Keratinocyte (primary cell): Measurements from ENCODE around the gene NRSN2. TPM values are rescaled to one million over a fixed set of nuclear protein-coding genes. Genes with fewer than 3 reads are reported as not detected.
A peak's percentile ranks its signal among the peaks of the same experiment; 100 is the strongest.

ENCODE experiments used
- DNase-seq: peaks from one replicate; pipeline ENCODE4 v3.0.0-alpha.2; 2011; ENCODE audit warnings: low read depth, missing footprints, low spot score
- FAIRE-seq: peaks from 2 replicates; lab custom pipeline; 2011; peaks lifted over from hg19 to GRCh38; lab: Jason Lieb, UNC
- H2AFZ ChIP-seq: 2 replicates; pipeline ENCODE4 v1.6.0; 2012; ENCODE audit warnings: low read length, control low read depth, inconsistent platforms; ENCODE audit not compliant: control insufficient read depth
- H3K27ac ChIP-seq: 2 replicates; pipeline ENCODE4 v1.5.1; 2011; ENCODE audit warnings: low read length; ENCODE audit not compliant: control insufficient read depth, insufficient read depth
- H3K27me3 ChIP-seq: 3 replicates; pipeline ENCODE4 v1.6.0; 2011; ENCODE audit warnings: low read length; ENCODE audit not compliant: control insufficient read depth, insufficient read depth; ENCODE audit errors: extremely low read depth
- H3K36me3 ChIP-seq, 2 experiments: 2 replicates in 1 of 2; 3 replicates in 1 of 2; pipeline ENCODE4 v1.5.1; 2011; ENCODE audit warnings: low read length in 2 of 2, mild to moderate bottlenecking in 1 of 2; ENCODE audit not compliant: control insufficient read depth in 2 of 2, insufficient read depth in 2 of 2; ENCODE audit errors: extremely low read depth in 1 of 2
- H3K4me1 ChIP-seq: 3 replicates; pipeline ENCODE4 v1.5.1; 2011; ENCODE audit warnings: low read length; ENCODE audit not compliant: control insufficient read depth, insufficient read depth; ENCODE audit errors: extremely low read depth
- H3K4me2 ChIP-seq: 3 replicates; pipeline ENCODE4 v1.6.0; 2011; ENCODE audit warnings: low read depth, low read length; ENCODE audit not compliant: control insufficient read depth, insufficient read depth; ENCODE audit errors: extremely low read depth
- H3K4me3 ChIP-seq, 3 experiments: fragments of 200-600 bp in 1 of 3; sonication (generic) in 1 of 3; 2 replicates in 2 of 3; 3 replicates in 1 of 3; pipeline ENCODE4 v1.5.1; 2011 to 2016; ENCODE audit warnings: low read length in 3 of 3, mild to moderate bottlenecking in 3 of 3, control low read depth in 2 of 3, inconsistent platforms in 1 of 3, low read depth in 1 of 3, mixed read lengths in 1 of 3, mixed run types in 1 of 3, moderate library complexity in 1 of 3; ENCODE audit not compliant: control insufficient read depth in 2 of 3, insufficient read depth in 2 of 3; ENCODE audit errors: extremely low read depth in 1 of 3
- H3K79me2 ChIP-seq: 2 replicates; pipeline ENCODE4 v1.6.0; 2012; ENCODE audit warnings: low read length; ENCODE audit not compliant: control insufficient read depth, insufficient read depth
- H3K9ac ChIP-seq: 3 replicates; pipeline ENCODE4 v1.6.0; 2011; ENCODE audit warnings: low read length; ENCODE audit not compliant: control insufficient read depth, insufficient read depth; ENCODE audit errors: extremely low read depth
- H3K9me1 ChIP-seq: 3 replicates; pipeline ENCODE4 v1.6.0; 2011; ENCODE audit warnings: low read length; ENCODE audit not compliant: control insufficient read depth, insufficient read depth; ENCODE audit errors: extremely low read depth
- H3K9me3 ChIP-seq: 2 replicates; pipeline ENCODE4 v1.5.1; 2012; ENCODE audit warnings: low read depth, low read length; ENCODE audit not compliant: control insufficient read depth
- H4K20me1 ChIP-seq: 3 replicates; pipeline ENCODE4 v1.6.0; 2011; ENCODE audit warnings: low read length; ENCODE audit not compliant: control insufficient read depth, insufficient read depth; ENCODE audit errors: extremely low read depth
- CTCF ChIP-seq, 3 experiments: IDR thresholded peaks in 1 of 3; conservative IDR thresholded peaks in 1 of 3; optimal IDR thresholded peaks in 1 of 3; 2 replicates in 2 of 3; 3 replicates in 1 of 3; pipeline versions ENCODE3 to v1.5.1; 2011; ENCODE audit warnings: low read length in 3 of 3, mild to moderate bottlenecking in 3 of 3, moderate library complexity in 2 of 3, control low read depth in 1 of 3, inconsistent platforms in 1 of 3; ENCODE audit not compliant: insufficient read depth in 2 of 3; ENCODE audit errors: extremely low read depth in 1 of 3
- EZH2 ChIP-seq: IDR thresholded peaks from one replicate; pipeline ENCODE4 v1.6.1; 2012; ENCODE audit warnings: inconsistent platforms, mild to moderate bottlenecking, low read length, moderate library complexity
- dilution Hi-C: fragments of 300-500 bp; cut with MboI; formaldehyde crosslinking; loops from one replicate; pipeline ENCODE4 v1.7.0; 2020; ENCODE audit warnings: low sequenced_read_pairs; ENCODE audit not compliant: extremely low pct_ligation_motif_present
- polyA plus RNA-seq, 5 experiments: library from polyadenylated mRNA; depleted of rRNA in 3 of 5; stranded (reverse) in 3 of 5; stranded (forward) in 1 of 5; unstranded in 1 of 5; fragments of >200 nt; gene quantifications; 1 replicate in 1 of 5; 2 replicates in 3 of 5; 3 replicates in 1 of 5; pipeline versions ENCODE4 v1.2.1 to v1.2.3, GENCODE V29; 2011 to 2012; ENCODE audit warnings: missing spikeins in 2 of 5, low read depth in 1 of 5, low replicate concordance in 1 of 5

The NRSN2 gene
- polyA plus RNA-seq, 1 donor (not counting 4 experiments of a cell fraction or from before 2014, with no cell fraction given), result 10.4 TPM

- FAIRE-seq (peak; percentile 76), DNase-seq (peak; percentile 84)
- peak overlapping the region; percentile 20 for H2AFZ ChIP-seq
- H3K9ac ChIP-seq, result peak overlapping the region; percentile 38
- H4K20me1 ChIP-seq, result no peaks in the 10 kb centered on the region
- H3K9me3 ChIP-seq, result no peaks in the 10 kb centered on the region
- H3K27ac ChIP-seq, result peak overlapping the region; percentile 89
- H3K27me3 ChIP-seq, result no peaks in the 10 kb centered on the region
- H3K9me1 ChIP-seq, result no peaks in the 10 kb centered on the region
- no peaks in the 10 kb centered on the region for H3K79me2 ChIP-seq
- dilution Hi-C loops, result no loop called here
- peaks cover 30% of the 10 kb centered on the region for H3K4me1 ChIP-seq
- no peak for TF ChIP-seq CTCF (optimal IDR thresholded peaks at IDR 0.05 in 1 of 3, IDR thresholded peaks at IDR 0.05 in 1 of 3, conservative IDR thresholded peaks at IDR 0.05 in 1 of 3; ENCODE audit: extremely low read depth in 1 of 3, insufficient read depth in 2 of 3, low read length in 3 of 3)
- no peak for TF ChIP-seq EZH2
- H3K4me2 ChIP-seq, result peak overlapping the region; percentile 18
- H3K4me3 ChIP-seq, result no peak overlapping the region
- H3K36me3 ChIP-seq, result no peaks in the 10 kb centered on the region
Observed at GRCh38 chr20:373171-373890, 26.4 kb downstream of the NRSN2 start.

GRCh38 chr20:375265-375889 lies 28.5 kb downstream of the NRSN2 start:
- H3K4me1 ChIP-seq, result peaks cover 45% of the 10 kb centered on the region
- FAIRE-seq, result no peak

More at GRCh38 chr20:375265-375889, 28.5 kb downstream of the NRSN2 start:
- H3K27ac ChIP-seq, result no peak overlapping the region
- H3K4me3 ChIP-seq, result no peak overlapping the region
- dilution Hi-C loops, result no loop called here
- H3K27me3 ChIP-seq, result no peaks in the 10 kb centered on the region
- no peaks in the 10 kb centered on the region for H4K20me1 ChIP-seq
- no peak overlapping the region for H2AFZ ChIP-seq
- no peak overlapping the region for H3K4me2 ChIP-seq
- no peak for TF ChIP-seq CTCF (optimal IDR thresholded peaks at IDR 0.05 in 1 of 3, IDR thresholded peaks at IDR 0.05 in 1 of 3, conservative IDR thresholded peaks at IDR 0.05 in 1 of 3; ENCODE audit: extremely low read depth in 1 of 3, insufficient read depth in 2 of 3, low read length in 3 of 3)
- TF ChIP-seq EZH2, result no peak
- no peaks in the 10 kb centered on the region for H3K36me3 ChIP-seq
- no peak overlapping the region for H3K9ac ChIP-seq
- no peak for DNase-seq
- H3K9me1 ChIP-seq, result no peaks in the 10 kb centered on the region
- H3K9me3 ChIP-seq, result no peaks in the 10 kb centered on the region
- peaks cover 3% of the 10 kb centered on the region for H3K79me2 ChIP-seq
